Muscle layer of duodenum (tissue), 2 donors: ENCODE data around the gene WDCP.
A peak's percentile ranks its signal among the peaks of the same experiment; 100 is the strongest.
"Not testable (repeated sequence)": the region's sequence is repeated elsewhere in the genome, so short reads cannot be mapped to it uniquely, and the experiment has no call there.

Experiments
- H3K27ac ChIP-seq: one replicate; pipeline ENCODE4 v1.7.0; 2013; ENCODE audit warnings: mild to moderate bottlenecking, low read length
- H3K27me3 ChIP-seq: one replicate; pipeline ENCODE4 v1.7.0; 2013; ENCODE audit warnings: low read depth, mild to moderate bottlenecking, control low read depth, low read length
- H3K36me3 ChIP-seq, 2 donors: one replicate each; pipeline ENCODE4 v1.7.0; 2013; ENCODE audit warnings: low read length in 2 of 2, control low read depth in 1 of 2, mild to moderate bottlenecking in 1 of 2; ENCODE audit not compliant: insufficient read depth in 2 of 2, control insufficient read depth in 1 of 2
- H3K4me1 ChIP-seq, 2 donors: one replicate each; pipeline ENCODE4 v1.7.0; 2013; ENCODE audit warnings: low read length in 2 of 2, mild to moderate bottlenecking in 2 of 2, control low read depth in 1 of 2, moderate library complexity in 1 of 2; ENCODE audit not compliant: insufficient read depth in 2 of 2, control insufficient read depth in 1 of 2
- H3K4me3 ChIP-seq, 2 donors: one replicate each; pipeline ENCODE4 v1.7.0; 2013; ENCODE audit warnings: low read length in 2 of 2, low read depth in 1 of 2, mild to moderate bottlenecking in 1 of 2
- H3K9me3 ChIP-seq, 2 donors: one replicate each; pipeline ENCODE4 v1.7.0; 2013; ENCODE audit warnings: low read length in 2 of 2, control low read depth in 1 of 2, mild to moderate bottlenecking in 1 of 2; ENCODE audit not compliant: control insufficient read depth in 1 of 2
- donor health status: healthy.

Gene WDCP

GRCh38 chr2:24054366-24055010 lies 7.3 kb upstream of the WDCP start:
- no peaks in the 10 kb centered on the region for H3K36me3 ChIP-seq
- no peak overlapping the region for H3K4me3 ChIP-seq
- H3K4me1 ChIP-seq, result no peaks in the 10 kb centered on the region
- H3K9me3 ChIP-seq, result no peaks in the 10 kb centered on the region
- H3K27ac ChIP-seq, result no peak overlapping the region
- no peaks in the 10 kb centered on the region for H3K27me3 ChIP-seq

GRCh38 chr2:24052951-24053350 lies 5.8 kb upstream of the WDCP start:
- Histone ChIP-seq H3K9me3 (no peaks in the 10 kb centered on the region), H3K4me3 (no peak overlapping the region), H3K27ac (no peak overlapping the region), H3K4me1 (peaks cover 0 to 7% of the 10 kb centered on the region in 2 donors), H3K36me3 (no peaks in the 10 kb centered on the region), H3K27me3 (no peaks in the 10 kb centered on the region)

GRCh38 chr2:24051833-24052232 lies 4.6 kb upstream of the WDCP start:
- Histone ChIP-seq H3K36me3 (no peaks in the 10 kb centered on the region), H3K9me3 (no peaks in the 10 kb centered on the region), H3K4me3 (no peak overlapping the region)

GRCh38 chr2:24050041-24050979 lies 3.1 kb upstream of the WDCP start:
- H3K27ac ChIP-seq, result no peak overlapping the region
- no peaks in the 10 kb centered on the region for H3K36me3 ChIP-seq
- no peaks in the 10 kb centered on the region for H3K27me3 ChIP-seq

More at GRCh38 chr2:24051833-24052232, 4.6 kb upstream of the WDCP start:
- H3K27ac ChIP-seq, result no peak overlapping the region
- H3K27me3 ChIP-seq, result no peaks in the 10 kb centered on the region
- peaks cover 3 to 12% of the 10 kb centered on the region in 2 donors for H3K4me1 ChIP-seq

GRCh38 chr2:24049485-24050021 lies 2.4 kb upstream of the WDCP start, which contains the start of gene FKBP1B:
Gene FKBP1B, plus strand, starts transcription at chr2:24049741. Its CDS starts 109 bp downstream, at chr2:24049850.
- no peak within 1 kb of the TSS for H3K27ac ChIP-seq
- no peaks in the 10 kb centered on the region for H3K9me3 ChIP-seq
- H3K27me3 ChIP-seq, result no peaks in the 10 kb centered on the region
- peaks cover 3 to 17% of the 10 kb centered on the region in 2 donors for H3K4me1 ChIP-seq
- H3K36me3 ChIP-seq, result no peaks in the 10 kb centered on the region
- peak within 1 kb of the TSS; percentile 59 to 84 for H3K4me3 ChIP-seq

More at GRCh38 chr2:24050041-24050979, 3.1 kb upstream of the WDCP start:
- Histone ChIP-seq H3K9me3 (no peaks in the 10 kb centered on the region), H3K4me1 (peaks cover 3 to 17% of the 10 kb centered on the region in 2 donors), H3K4me3 (peak overlapping the region; percentile 59 to 84)

- Histone ChIP-seq H3K27me3 (no peaks in the 10 kb centered on the region), H3K36me3 (no peaks in the 10 kb centered on the region), H3K9me3 (no peaks in the 10 kb centered on the region), H3K4me3 (peak overlapping the region; percentile 59 to 84), H3K27ac (no peak overlapping the region), H3K4me1 (peaks cover 3 to 17% of the 10 kb centered on the region in 2 donors)
Observed at GRCh38 chr2:24048769-24049484, 1.7 kb upstream of the WDCP start.

- H3K36me3 ChIP-seq, result no peaks in the 10 kb centered on the region
- H3K27ac ChIP-seq, result no peak overlapping the region
- H3K9me3 ChIP-seq, result no peaks in the 10 kb centered on the region
- peak overlapping the region; percentile 82 to 88 for H3K4me3 ChIP-seq
- peaks cover 3 to 17% of the 10 kb centered on the region in 2 donors for H3K4me1 ChIP-seq
- H3K27me3 ChIP-seq, result no peaks in the 10 kb centered on the region
Observed at GRCh38 chr2:24047703-24048033, 477 bp upstream of the WDCP start.

- H3K9me3 ChIP-seq, result no peaks in the 10 kb centered on the region
- peaks cover 3 to 17% of the 10 kb centered on the region in 2 donors for H3K4me1 ChIP-seq
- H3K27ac ChIP-seq, result peak overlapping the region; percentile 67
- H3K4me3 ChIP-seq, result peak overlapping the region; percentile 82 to 88
- no peaks in the 10 kb centered on the region for H3K27me3 ChIP-seq
- no peaks in the 10 kb centered on the region for H3K36me3 ChIP-seq
Observed at GRCh38 chr2:24046599-24046929, 627 bp downstream of the WDCP start.

- Histone ChIP-seq H3K9me3 (no peaks in the 10 kb centered on the region), H3K4me3 (peak overlapping the region; percentile 82 to 88), H3K27ac (no peak overlapping the region), H3K4me1 (peaks cover 3 to 17% of the 10 kb centered on the region in 2 donors), H3K27me3 (no peaks in the 10 kb centered on the region), H3K36me3 (no peaks in the 10 kb centered on the region)
Observed at GRCh38 chr2:24045511-24046508, 1.4 kb downstream of the WDCP start.

GRCh38 chr2:24043133-24043532 lies 4.1 kb downstream of the WDCP start:
- H3K36me3 ChIP-seq, result peaks cover 12 to 14% of the 10 kb centered on the region in 2 donors
- H3K4me3 ChIP-seq, H3K9me3 ChIP-seq, H3K27ac ChIP-seq, H3K4me1 ChIP-seq, H3K27me3 ChIP-seq: not testable (repeated sequence)
